ENCODE data around the gene FLYWCH1. TPM values are rescaled to one million over a fixed set of nuclear protein-coding genes. Genes with fewer than 3 reads are reported as not detected.

Gene FLYWCH1
- total and polyA plus RNA-seq, 2 of the 8 experiments (the other 6 are each of a cell fraction or from before 2014, with no cell fraction given), result 12.4 to 23.5 TPM

GRCh38 chr16:2905988-2906387, 5.7 kb upstream of the FLYWCH1 start:
- Histone ChIP-seq H4K5ac (ENCODE audit: insufficient read length, low read depth, low read length) (no peak overlapping the region), H3K79me2 (ENCODE audit: control insufficient read depth in 1 of 2, insufficient read depth in 2 of 2, low read length in 2 of 2) (no peaks in the 10 kb centered on the region), H3K27ac (ENCODE audit: low read depth, low read length) (no peak overlapping the region), H2BK5ac (ENCODE audit: low read depth, low read length) (no peak overlapping the region), H3K4me2 (ENCODE audit: insufficient read depth in 1 of 2, low read depth in 2 of 2, low read length in 2 of 2) (peak overlapping the region; percentile 17 to 57; a peak in 3 of 4 replicates), H3K27me3 (replicated peaks in 1 of 4; ENCODE audit: control insufficient read depth in 3 of 4, extremely low read depth in 1 of 4, insufficient read depth in 3 of 4, low read length in 3 of 4) (no peaks in the 10 kb centered on the region), H2BK20ac (ENCODE audit: low read length) (no peak overlapping the region), H4K8ac (ENCODE audit: extremely low read depth, insufficient read depth, low read length) (no peak overlapping the region), H3K36me3 (ENCODE audit: control insufficient read depth in 2 of 4, insufficient read depth in 4 of 4, low read length in 3 of 4) (no peaks in the 10 kb centered on the region), H3K9me3 (ENCODE audit: insufficient read depth in 2 of 2, low read depth in 1 of 2, low read length in 1 of 2) (no peaks in the 10 kb centered on the region), H3K4me1 (replicated peaks in 1 of 4; ENCODE audit: control insufficient read depth in 3 of 4, insufficient read depth in 4 of 4, low read length in 3 of 4) (peaks cover 0 to 2% (median 0%) of the 10 kb centered on the region in 4 experiments; a peak in 2 of 7 replicates), H4K91ac (replicated peaks; ENCODE audit: insufficient read length, low read length) (no peak overlapping the region), H3K23ac (ENCODE audit: insufficient read length) (no peak overlapping the region), H3K56ac (replicated peaks; ENCODE audit: insufficient read length, low read depth, low read length) (no peak overlapping the region), H2AFZ (ENCODE audit: low read length) (no peak overlapping the region), H2AK5ac (ENCODE audit: low read depth, low read length) (no peak overlapping the region), H4K20me1 (replicated peaks in 1 of 2; ENCODE audit: control insufficient read depth in 1 of 2, insufficient read depth in 2 of 2, low read length in 2 of 2) (no peaks in the 10 kb centered on the region), H3K14ac (ENCODE audit: insufficient read length) (no peak overlapping the region), H3K4me3 (ENCODE audit: extremely low read depth in 1 of 4, insufficient read depth in 2 of 4, low read depth in 3 of 4, low read length in 4 of 4) (peak overlapping the region in 1 of 4 experiments; percentile 23; a peak in 1 of 8 replicates), H3K79me1 (ENCODE audit: low read depth, low read length) (no peaks in the 10 kb centered on the region), H2BK120ac (replicated peaks; ENCODE audit: low read depth, low read length) (no peak overlapping the region), H3K18ac (ENCODE audit: extremely low read depth, low read length) (no peak overlapping the region; the same call in 1 of the 2 replicates), H3K23me2 (ENCODE audit: low read depth, low read length) (peaks cover 4% of the 10 kb centered on the region; the same call in 1 of the 2 replicates), H2BK15ac (ENCODE audit: low read length) (no peak overlapping the region), H2BK12ac (ENCODE audit: low read depth, low read length) (no peak overlapping the region), H3K4ac (replicated peaks; ENCODE audit: insufficient read length, low read depth, low read length) (no peak overlapping the region), H3K9ac (replicated peaks in 1 of 4; ENCODE audit: extremely low read depth in 1 of 4, low read depth in 3 of 4, low read length in 3 of 4) (no peak overlapping the region)
- CTCF ChIA-PET (ENCODE audit: partially characterized antibody), result interaction anchor here (1.0 to 3.6 kb wide), 10 partner anchors 9 to 67 kb away, joined by 3 to 29 read pairs (median 4); partner anchors contain the start of gene FLYWCH2
- POLR2A ChIA-PET (ENCODE audit: partially characterized antibody), result interaction anchor here (0.6 to 2.6 kb wide), 4 partner anchors 23 to 129 kb away, joined by 3 to 11 read pairs (median 4); partner anchors contain the start of genes ELOB and FLYWCH2
- FAIRE-seq (peak; percentile 83), DNase-seq (ENCODE audit: low read depth in 1 of 2, low spot score in 2 of 2) (no peak)
- 29% methylated on average over 12 of the region's 12 CpGs; no CpG with 5 or more reads in 1 of the 2 experiments for WGBS, 2 experiments (ENCODE audit: extremely low coverage in 1 of 2, insufficient coverage in 1 of 2, insufficient read length in 1 of 2, insufficient replicate concordance in 2 of 2, low coverage in 1 of 2, low lambda C conversion rate in 2 of 2, missing lambda C conversion rate in 1 of 2)
- TF ChIP-seq TAF7 (optimal IDR thresholded peaks at IDR 0.05; ENCODE audit: borderline replicate concordance, low read depth, low read length) (no peak), TAF1 (IDR thresholded peaks at IDR 0.05; ENCODE audit: low read depth, low read length) (no peak), RNF2 (IDR thresholded peaks at IDR 0.05; ENCODE audit: borderline replicate concordance, low read depth, low read length, missing control alignments, poor library complexity, severe bottlenecking) (no peak), JUN (IDR thresholded peaks at IDR 0.05; ENCODE audit: low read depth, low read length) (no peak), SP2 (IDR thresholded peaks at IDR 0.05; ENCODE audit: low read length) (no peak), MAX (IDR thresholded peaks at IDR 0.05) (peak; percentile 66; the same call in 1 of the 2 replicates), ATF2 (IDR thresholded peaks at IDR 0.05; ENCODE audit: low read length) (no peak)

All from H1 (cell line).